ENCODE measurements around the gene SPRY2. TPM values are rescaled to one million over a fixed set of nuclear protein-coding genes. Genes with fewer than 3 reads are reported as not detected.

SPRY2 gene
- total and polyA plus RNA-seq, 2 donors from 2014 or later = 10.6 to 26.2 TPM

GRCh38 chr13:80296638-80297037 is 44.3 kb downstream of the SPRY2 start:
- no peak overlapping the region for H3K27ac ChIP-seq (ENCODE audit: low read depth in 2 of 2, low read length in 2 of 2)
- H3K4me3 ChIP-seq (ENCODE audit: low read length in 3 of 3) = no peak overlapping the region
- DNase-seq (no peak), FAIRE-seq (no peak)
- no peak for TF ChIP-seq CTCF (IDR thresholded peaks at IDR 0.05; ENCODE audit: borderline replicate concordance, extremely low read depth, insufficient read depth)
- H3K27me3 ChIP-seq (ENCODE audit: control insufficient read depth, insufficient read depth, low read length) = no peaks in the 10 kb centered on the region
- intact Hi-C loops (cut with DNase I) = no loop called here
- no peaks in the 10 kb centered on the region for H3K9me3 ChIP-seq (ENCODE audit: control insufficient read depth in 2 of 3, insufficient read depth in 1 of 3, low read length in 3 of 3)
- no peak overlapping the region for H3K9ac ChIP-seq (ENCODE audit: low read length in 3 of 3)
- H3K36me3 ChIP-seq (ENCODE audit: control insufficient read depth in 2 of 3, insufficient read depth in 3 of 3, low read length in 3 of 3) = no peaks in the 10 kb centered on the region
- no peaks in the 10 kb centered on the region for H3K4me1 ChIP-seq (ENCODE audit: control insufficient read depth in 2 of 3, insufficient read depth in 2 of 3, low read depth in 1 of 3, low read length in 3 of 3)

GRCh38 chr13:80290591-80290990 is 50.3 kb downstream of the SPRY2 start:
- intact Hi-C loops (cut with DNase I) = no loop called here
- H3K4me1 ChIP-seq (ENCODE audit: control insufficient read depth in 2 of 3, insufficient read depth in 2 of 3, low read depth in 1 of 3, low read length in 3 of 3) = no peaks in the 10 kb centered on the region
- H3K4me3 ChIP-seq (ENCODE audit: low read length in 3 of 3) = no peak overlapping the region
- H3K27me3 ChIP-seq (ENCODE audit: control insufficient read depth, insufficient read depth, low read length) = no peaks in the 10 kb centered on the region
- H3K27ac ChIP-seq (ENCODE audit: low read depth in 2 of 2, low read length in 2 of 2) = no peak overlapping the region
- FAIRE-seq (peak; percentile 59), DNase-seq (no peak)
- no peak for TF ChIP-seq CTCF (IDR thresholded peaks at IDR 0.05; ENCODE audit: borderline replicate concordance, extremely low read depth, insufficient read depth)
- H3K9ac ChIP-seq (ENCODE audit: low read length in 3 of 3) = no peak overlapping the region
- H3K36me3 ChIP-seq (ENCODE audit: control insufficient read depth in 2 of 3, insufficient read depth in 3 of 3, low read length in 3 of 3) = no peaks in the 10 kb centered on the region
- no peaks in the 10 kb centered on the region for H3K9me3 ChIP-seq (ENCODE audit: control insufficient read depth in 2 of 3, insufficient read depth in 1 of 3, low read length in 3 of 3)

Measured in kidney (tissue), 14 donors.